Activated CD4-positive, alpha-beta T cell treated with anti-CD3 and anti-CD28 coated beads, Interleukin-10, Interleukin-2, amounts not matched to agents 100 ng/mL and 50 ng/mL, durations not matched to agents 16 hours and 8 hours (primary cell): Measurements from ENCODE around the gene ATP11B.
"Not testable (repeated sequence)": the region's sequence is repeated elsewhere in the genome, so short reads cannot be mapped to it uniquely, and the experiment has no call there.

Source experiments
- DNase-seq: peaks from one replicate; pipeline ENCODE4 v3.0.0-alpha.2; 2020

The ATP11B gene

GRCh38 chr3:182848906-182849305 lies 55.6 kb downstream of the ATP11B start:
- no peak for DNase-seq

- no peak for DNase-seq
Measured at GRCh38 chr3:182855076-182855475, 61.8 kb downstream of the ATP11B start.

- DNase-seq: peak; percentile 18
Measured at GRCh38 chr3:182861348-182861747, 68.0 kb downstream of the ATP11B start.

GRCh38 chr3:182862159-182862860 lies 69.0 kb downstream of the ATP11B start:
- peak; percentile 26 for DNase-seq

- no peak for DNase-seq
Measured at GRCh38 chr3:182869059-182869458, 75.8 kb downstream of the ATP11B start.

GRCh38 chr3:182870917-182871316 lies 77.6 kb downstream of the ATP11B start:
- not testable (repeated sequence) for DNase-seq

GRCh38 chr3:182879031-182879611 lies 85.8 kb downstream of the ATP11B start:
- peak; percentile 16 for DNase-seq

GRCh38 chr3:182886497-182886896 lies 93.2 kb downstream of the ATP11B start:
- DNase-seq: no peak

- DNase-seq: no peak
Measured at GRCh38 chr3:182889948-182890629, 96.8 kb downstream of the ATP11B start.

- DNase-seq: no peak
Measured at GRCh38 chr3:182891364-182891763, 98.1 kb downstream of the ATP11B start.

- DNase-seq: no peak
Measured at GRCh38 chr3:182892226-182892625, 98.9 kb downstream of the ATP11B start.

GRCh38 chr3:182895513-182896112 lies 102.3 kb downstream of the ATP11B start:
- no peak for DNase-seq

- no peak for DNase-seq
Measured at GRCh38 chr3:182896553-182896952, 103.2 kb downstream of the ATP11B start.

- no peak for DNase-seq
Measured at GRCh38 chr3:182902236-182902635, 108.9 kb downstream of the ATP11B start.

- DNase-seq: no peak
Measured at GRCh38 chr3:182904164-182904563, 110.9 kb downstream of the ATP11B start.

GRCh38 chr3:182905623-182906022 lies 112.3 kb downstream of the ATP11B start:
- DNase-seq: no peak

- no peak for DNase-seq
Measured at GRCh38 chr3:182906036-182906435, 112.7 kb downstream of the ATP11B start.

GRCh38 chr3:182908471-182908870 lies 115.2 kb downstream of the ATP11B start:
- DNase-seq: no peak

GRCh38 chr3:182909318-182910040 lies 116.2 kb downstream of the ATP11B start:
- DNase-seq: peak; percentile 27

- DNase-seq: peak; percentile 28
Measured at GRCh38 chr3:182910936-182911781, 117.9 kb downstream of the ATP11B start.

- no peak for DNase-seq
Measured at GRCh38 chr3:182911782-182912111, 118.4 kb downstream of the ATP11B start.

- DNase-seq: no peak
Measured at GRCh38 chr3:182912474-182912873, 119.2 kb downstream of the ATP11B start.
